MM.1S (cell line): ENCODE data around the gene PLA2G4F.

Experiments
- DNase-seq: peaks from one replicate; pipeline ENCODE4 v3.0.0-alpha.2; 2015
- H2AFZ ChIP-seq: fragments of 300-600 bp; sonication (generic); 2 replicates; pipeline ENCODE4 v1.6.0; 2016; ENCODE audit warnings: antibody characterized with exemption, low read length
- H3F3A ChIP-seq: fragments of 300-600 bp; sonication (generic); 2 replicates; pipeline ENCODE4 v1.6.1; 2016; ENCODE audit warnings: mild to moderate bottlenecking, antibody characterized with exemption, low read length, moderate library complexity, mixed read lengths; ENCODE audit not compliant: insufficient read depth
- H3K27ac ChIP-seq: fragments of 300-600 bp; sonication (generic); 2 replicates; pipeline ENCODE4 v1.5.1; 2016; ENCODE audit warnings: mild to moderate bottlenecking, low read length
- H3K27me3 ChIP-seq: fragments of 300-600 bp; sonication (generic); replicated peaks from 2 replicates; pipeline ENCODE4 v1.6.0; 2016; ENCODE audit warnings: low read length; ENCODE audit not compliant: insufficient read depth
- H3K36me3 ChIP-seq: fragments of 300-600 bp; sonication (generic); replicated peaks from 2 replicates; pipeline ENCODE4 v1.6.1; 2016; ENCODE audit warnings: mild to moderate bottlenecking, low read length, mixed read lengths; ENCODE audit not compliant: insufficient read depth
- H3K4me1 ChIP-seq: fragments of 300-600 bp; sonication (generic); 2 replicates; pipeline ENCODE4 v1.6.1; 2016; ENCODE audit warnings: low read length, mixed read lengths
- H3K4me2 ChIP-seq: fragments of 300-600 bp; sonication (generic); 2 replicates; pipeline ENCODE4 v1.6.0; 2016; ENCODE audit warnings: low read depth, low read length
- H3K4me3 ChIP-seq: fragments of 300-600 bp; sonication (generic); 2 replicates; pipeline ENCODE4 v1.5.1; 2016; ENCODE audit warnings: low read length, mixed read lengths
- H3K79me2 ChIP-seq: fragments of 300-600 bp; sonication (generic); 2 replicates; pipeline ENCODE4 v1.6.1; 2016; ENCODE audit warnings: mixed run types, low read length, mixed read lengths
- H3K9ac ChIP-seq: fragments of 300-600 bp; sonication (generic); 2 replicates; pipeline ENCODE4 v1.6.1; 2016; ENCODE audit warnings: low read length, mixed read lengths
- H3K9me2 ChIP-seq: fragments of 300-600 bp; sonication (generic); replicated peaks from 2 replicates; pipeline ENCODE4 v1.6.1; 2016; ENCODE audit warnings: mild to moderate bottlenecking, low read length, mixed read lengths; ENCODE audit not compliant: insufficient read depth
- H3K9me3 ChIP-seq: fragments of 300-600 bp; sonication (generic); replicated peaks from 2 replicates; pipeline ENCODE4 v1.6.1; 2016; ENCODE audit warnings: mild to moderate bottlenecking, low read length, mixed read lengths; ENCODE audit not compliant: insufficient read depth
- H4K20me1 ChIP-seq: fragments of 300-600 bp; sonication (generic); 2 replicates; pipeline ENCODE4 v1.6.1; 2016; ENCODE audit warnings: mild to moderate bottlenecking, low read length, moderate library complexity, mixed read lengths; ENCODE audit not compliant: insufficient read depth
- EZH2 ChIP-seq: fragments of 300-600 bp; sonication (generic); optimal IDR thresholded peaks from 2 replicates; pipeline ENCODE3; 2017; ENCODE audit warnings: low read depth, mild to moderate bottlenecking, antibody characterized with exemption, low read length, mixed read lengths
- EZH2phosphoT487 ChIP-seq: fragments of 300-600 bp; sonication (generic); IDR thresholded peaks from 2 replicates; pipeline ENCODE4 v1.6.1; 2018; ENCODE audit warnings: antibody characterized with exemption, low read length
- TF ChIP-seq, protein P1 (sequence below): fragments of 300-600 bp; sonication (generic); IDR thresholded peaks from 2 replicates; pipeline ENCODE4 v1.5.1; 2016; ENCODE audit warnings: antibody characterized with exemption, low read length, mixed read lengths

Gene PLA2G4F

DNA sequence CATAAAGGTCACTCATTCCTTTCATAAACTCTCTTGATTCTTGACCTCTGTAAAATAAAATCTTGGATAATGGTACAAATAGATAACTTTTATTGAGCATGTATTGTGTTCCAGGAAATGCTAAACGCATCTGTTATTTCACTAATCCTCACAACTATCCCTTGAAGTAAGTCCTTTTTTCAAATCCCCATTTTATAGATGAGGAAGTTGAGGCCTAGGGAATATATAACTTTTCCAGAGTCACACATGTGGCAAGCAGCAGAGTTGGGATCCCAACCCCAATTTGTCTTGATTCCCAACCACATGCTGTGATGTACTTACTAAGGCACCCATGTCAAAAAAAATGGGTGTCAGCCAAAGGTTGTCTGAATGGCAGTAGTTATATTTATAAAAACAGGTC, 45.4 kb upstream of the PLA2G4F start:
- Histone ChIP-seq H3K36me3 (peaks cover 10% of the 10 kb centered on the region), H2AFZ (no peak overlapping the region), H3K9ac (no peak overlapping the region), H3K4me3 (no peak overlapping the region), H3K79me2 (peaks cover 47% of the 10 kb centered on the region), H3K27me3 (no peaks in the 10 kb centered on the region), H3K4me1 (peaks cover 1% of the 10 kb centered on the region; the same call in 1 of the 2 replicates), H3K4me2 (no peak overlapping the region), H3K27ac (no peak overlapping the region), H4K20me1 (no peaks in the 10 kb centered on the region), H3K9me3 (no peaks in the 10 kb centered on the region), H3K9me2 (no peaks in the 10 kb centered on the region), H3F3A (no peaks in the 10 kb centered on the region)
- no peak for DNase-seq
- TF ChIP-seq EZH2phosphoT487 (no peak), EZH2 (no peak)
- TF ChIP-seq, protein P1, sequence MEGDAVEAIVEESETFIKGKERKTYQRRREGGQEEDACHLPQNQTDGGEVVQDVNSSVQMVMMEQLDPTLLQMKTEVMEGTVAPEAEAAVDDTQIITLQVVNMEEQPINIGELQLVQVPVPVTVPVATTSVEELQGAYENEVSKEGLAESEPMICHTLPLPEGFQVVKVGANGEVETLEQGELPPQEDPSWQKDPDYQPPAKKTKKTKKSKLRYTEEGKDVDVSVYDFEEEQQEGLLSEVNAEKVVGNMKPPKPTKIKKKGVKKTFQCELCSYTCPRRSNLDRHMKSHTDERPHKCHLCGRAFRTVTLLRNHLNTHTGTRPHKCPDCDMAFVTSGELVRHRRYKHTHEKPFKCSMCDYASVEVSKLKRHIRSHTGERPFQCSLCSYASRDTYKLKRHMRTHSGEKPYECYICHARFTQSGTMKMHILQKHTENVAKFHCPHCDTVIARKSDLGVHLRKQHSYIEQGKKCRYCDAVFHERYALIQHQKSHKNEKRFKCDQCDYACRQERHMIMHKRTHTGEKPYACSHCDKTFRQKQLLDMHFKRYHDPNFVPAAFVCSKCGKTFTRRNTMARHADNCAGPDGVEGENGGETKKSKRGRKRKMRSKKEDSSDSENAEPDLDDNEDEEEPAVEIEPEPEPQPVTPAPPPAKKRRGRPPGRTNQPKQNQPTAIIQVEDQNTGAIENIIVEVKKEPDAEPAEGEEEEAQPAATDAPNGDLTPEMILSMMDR: no peak

DNA sequence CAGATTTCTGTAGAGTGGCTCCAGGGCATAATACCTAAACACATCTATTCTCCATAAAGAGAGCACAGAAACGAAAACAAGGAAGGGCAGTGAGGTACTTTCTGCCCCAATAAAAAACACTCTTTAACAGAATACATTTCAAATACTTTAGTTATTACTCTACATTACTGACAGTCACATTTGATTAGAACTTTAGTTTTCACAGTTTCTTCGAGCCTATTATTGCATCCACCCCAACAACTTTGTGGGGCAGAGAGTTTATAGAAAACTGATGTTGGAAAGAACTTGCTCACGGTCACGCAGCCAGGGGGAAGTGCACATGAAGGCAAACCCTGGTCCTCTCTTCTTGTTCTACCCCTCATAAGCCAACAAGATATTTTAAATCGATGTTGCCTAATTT, 42.7 kb upstream of the PLA2G4F start:
- TF ChIP-seq EZH2 (no peak), EZH2phosphoT487 (no peak)
- TF ChIP-seq, protein P1: no peak
- no peak for DNase-seq
- H3K9me2 ChIP-seq: no peaks in the 10 kb centered on the region
- no peaks in the 10 kb centered on the region for H3F3A ChIP-seq
- H3K27ac ChIP-seq: no peak overlapping the region
- H3K9me3 ChIP-seq: no peaks in the 10 kb centered on the region
- peaks cover 35% of the 10 kb centered on the region for H3K79me2 ChIP-seq
- H3K4me2 ChIP-seq: no peak overlapping the region
- H2AFZ ChIP-seq: no peak overlapping the region
- H3K4me3 ChIP-seq: no peak overlapping the region
- H3K36me3 ChIP-seq: peaks cover 10% of the 10 kb centered on the region
- no peaks in the 10 kb centered on the region for H3K4me1 ChIP-seq
- H4K20me1 ChIP-seq: no peaks in the 10 kb centered on the region
- H3K27me3 ChIP-seq: no peaks in the 10 kb centered on the region
- no peak overlapping the region for H3K9ac ChIP-seq

DNA sequence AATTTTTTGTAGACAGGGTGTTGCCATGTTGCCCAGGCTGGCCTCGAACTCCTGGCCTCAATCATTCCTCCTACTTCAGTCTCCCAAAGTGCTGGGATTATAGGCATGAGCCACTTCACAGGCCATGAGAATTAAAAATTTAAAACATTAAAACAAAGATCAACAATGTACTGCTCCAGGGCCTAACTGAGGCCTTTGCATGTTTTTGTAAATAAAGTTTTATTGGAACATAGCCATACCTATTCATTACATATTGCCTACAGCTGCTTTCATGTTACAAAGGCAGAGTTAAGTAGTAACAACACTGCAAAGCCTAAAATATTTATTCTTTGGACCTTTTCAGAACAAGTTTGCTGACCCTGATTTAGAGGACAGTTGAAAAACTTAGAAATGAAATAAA, 42.1 kb upstream of the PLA2G4F start:
- H4K20me1 ChIP-seq: no peaks in the 10 kb centered on the region
- no peaks in the 10 kb centered on the region for H3K4me1 ChIP-seq
- H3F3A ChIP-seq: no peaks in the 10 kb centered on the region
- peaks cover 32% of the 10 kb centered on the region for H3K79me2 ChIP-seq
- TF ChIP-seq, protein P1: no peak
- no peak for TF ChIP-seq EZH2
- no peak for TF ChIP-seq EZH2phosphoT487
- no peak overlapping the region for H3K4me2 ChIP-seq
- H3K9me3 ChIP-seq: no peaks in the 10 kb centered on the region
- no peak overlapping the region for H2AFZ ChIP-seq
- no peaks in the 10 kb centered on the region for H3K27me3 ChIP-seq
- H3K27ac ChIP-seq: no peak overlapping the region
- no peak overlapping the region for H3K4me3 ChIP-seq
- H3K9me2 ChIP-seq: no peaks in the 10 kb centered on the region
- H3K9ac ChIP-seq: no peak overlapping the region
- DNase-seq: no peak
- H3K36me3 ChIP-seq: peaks cover 10% of the 10 kb centered on the region
